PC-9 (cell line): ENCODE data around the gene ANKFY1. TPM values are rescaled to one million over a fixed set of nuclear protein-coding genes. Genes with fewer than 3 reads are reported as not detected.

ENCODE experiments used
- BruUV-seq: library from RNA; stranded (reverse); fragments of 400-500 nt; replicated peaks from 2 replicates; lab custom pipeline; 2021; lab: Mats Ljungman, UMichigan
- CTCF ChIA-PET: fragments of 300-600 bp; sonication (Branson Sonifier 250); formaldehyde crosslinking; loops from one replicate; lab custom pipeline; 2022; ENCODE audit warnings: antibody characterized with exemption; lab: Charles Lee
- POLR2A ChIA-PET: fragments of 300-600 bp; sonication (Branson Sonifier 250); formaldehyde crosslinking; loops from one replicate; lab custom pipeline; 2022; ENCODE audit warnings: antibody characterized with exemption; ENCODE audit not compliant: unreplicated experiment; lab: Charles Lee
- DNase-seq, 2 experiments: peaks; one replicate each; pipeline versions ENCODE4 v3.0.0 to v3.0.0-alpha.2; 2015 to 2022; ENCODE audit warnings: mixed read lengths in 1 of 2
- H2AFZ ChIP-seq: fragments of 200-600 bp; sonication (generic); 2 replicates; pipeline ENCODE4 v1.8.1; 2017; ENCODE audit warnings: antibody characterized with exemption
- H3F3A ChIP-seq: fragments of 200-600 bp; sonication (generic); 2 replicates; pipeline ENCODE4 v1.8.1; 2017; ENCODE audit warnings: antibody characterized with exemption, mild to moderate bottlenecking, low read depth; ENCODE audit not compliant: insufficient read depth
- H3K27ac ChIP-seq: fragments of 200-600 bp; sonication (generic); 2 replicates; pipeline ENCODE4 v1.6.1; 2016; ENCODE audit warnings: mixed run types
- H3K27me3 ChIP-seq: fragments of 200-600 bp; sonication (generic); 2 replicates; pipeline ENCODE4 v1.6.1; 2016; ENCODE audit warnings: low read depth, mixed run types; ENCODE audit not compliant: insufficient read depth
- H3K36me3 ChIP-seq: fragments of 200-600 bp; sonication (generic); 2 replicates; pipeline ENCODE4 v1.6.1; 2016; ENCODE audit warnings: low read depth, mixed run types
- H3K4me1 ChIP-seq: fragments of 200-600 bp; sonication (generic); replicated peaks from 2 replicates; pipeline ENCODE4 v1.6.1; 2016; ENCODE audit warnings: mixed run types; ENCODE audit not compliant: insufficient read depth
- H3K4me2 ChIP-seq: fragments of 200-600 bp; sonication (generic); 2 replicates; pipeline ENCODE4 v1.6.1; 2017; ENCODE audit warnings: mixed run types
- H3K4me3 ChIP-seq: fragments of 200-600 bp; sonication (generic); 2 replicates; pipeline ENCODE4 v1.6.1; 2016; ENCODE audit warnings: mixed run types
- H3K79me2 ChIP-seq: fragments of 200-600 bp; sonication (generic); 2 replicates; pipeline ENCODE4 v1.6.1; 2017; ENCODE audit warnings: low read depth, mixed run types
- H3K9me2 ChIP-seq: fragments of 200-600 bp; sonication (generic); 2 replicates; pipeline ENCODE4 v1.8.1; 2017; ENCODE audit warnings: mild to moderate bottlenecking; ENCODE audit not compliant: insufficient read depth
- H3K9me3 ChIP-seq: fragments of 200-600 bp; sonication (generic); 2 replicates; pipeline ENCODE4 v1.8.1; 2016; ENCODE audit warnings: low read depth; ENCODE audit not compliant: insufficient read depth
- H4K20me1 ChIP-seq: fragments of 200-600 bp; sonication (generic); 2 replicates; pipeline ENCODE4 v1.8.1; 2017; ENCODE audit not compliant: insufficient read depth
- CTCF ChIP-seq: fragments of 200-600 bp; sonication (generic); conservative IDR thresholded peaks from 2 replicates; pipeline ENCODE4 v1.6.1; 2017; ENCODE audit warnings: mixed run types, antibody characterized with exemption, mild to moderate bottlenecking, moderate library complexity
- EZH2 ChIP-seq: fragments of 200-600 bp; sonication (generic); IDR thresholded peaks from 2 replicates; pipeline ENCODE4 v1.8.0; 2017; ENCODE audit warnings: antibody characterized with exemption, low read depth
- intact Hi-C: fragments of 100-400 bp; cut with micrococcal nuclease; formaldehyde crosslinking; loops from one replicate; pipeline ENCODE4 v1.10.0; 2022; ENCODE audit not compliant: unreplicated experiment
- total RNA-seq: library from RNA; stranded (reverse); gene quantifications from 2 replicates; pipeline ENCODE4 v1.2.3, GENCODE V29; 2021

The ANKFY1 gene
- total RNA-seq, 1 experiment from 2014 or later = 63.9 TPM

- no peaks in the 10 kb centered on the region for H3K27me3 ChIP-seq
- intact Hi-C loops = no loop called here
- no peak overlapping the region for H3K4me2 ChIP-seq
- no peak overlapping the region for H3K4me3 ChIP-seq
- peaks cover 5% of the 10 kb centered on the region; the same call in 1 of the 2 replicates for H4K20me1 ChIP-seq
- no peaks in the 10 kb centered on the region for H3K9me2 ChIP-seq
- no TSS peak for BruUV-seq
- peaks cover 16% of the 10 kb centered on the region; the same call in 1 of the 2 replicates for H3F3A ChIP-seq
- H2AFZ ChIP-seq = no peak overlapping the region
- TF ChIP-seq CTCF = no peak
- no peak for TF ChIP-seq EZH2
- peaks cover 14% of the 10 kb centered on the region for H3K4me1 ChIP-seq
- H3K27ac ChIP-seq = no peak overlapping the region
- 0 out of 2 replicates have a peak, but pooled peaks cover 9% of the 10 kb centered on the region for H3K36me3 ChIP-seq
- CTCF ChIA-PET = no interaction called here
- no peaks in the 10 kb centered on the region for H3K9me3 ChIP-seq
- POLR2A ChIA-PET = no interaction called here
- H3K79me2 ChIP-seq = peaks cover 22% of the 10 kb centered on the region
- no peak for DNase-seq
Observed at GRCh38 chr17:4266550-4266949, 2.8 kb upstream of the ANKFY1 start.

GRCh38 chr17:4262703-4263102 is 1.1 kb downstream of the ANKFY1 start:
- Histone ChIP-seq H2AFZ (no peak overlapping the region), H3F3A (0 out of 2 replicates have a peak, but pooled peaks cover 3% of the 10 kb centered on the region), H4K20me1 (peaks cover 5% of the 10 kb centered on the region; the same call in 1 of the 2 replicates), H3K4me1 (peaks cover 14% of the 10 kb centered on the region), H3K9me3 (peaks cover 20% of the 10 kb centered on the region), H3K36me3 (peaks cover 19% of the 10 kb centered on the region), H3K79me2 (peaks cover 59% of the 10 kb centered on the region), H3K27ac (no peak overlapping the region), H3K27me3 (no peaks in the 10 kb centered on the region), H3K4me2 (peak overlapping the region; percentile 88), H3K9me2 (no peaks in the 10 kb centered on the region), H3K4me3 (peak overlapping the region; percentile 64)
- intact Hi-C loops = loop anchor here (1.0 to 5.0 kb wide), 3 partner anchors 14 to 150 kb away; no protein-coding TSS in a partner anchor
- TF ChIP-seq EZH2 = no peak
- no peak for TF ChIP-seq CTCF
- CTCF ChIA-PET = interaction anchor here (0.6 kb wide), 1 partner anchor 332 kb away, joined by 3 read pairs; no protein-coding TSS in a partner anchor
- no peak for DNase-seq
- BruUV-seq = no TSS peak
- POLR2A ChIA-PET = no interaction called here

GRCh38 chr17:4261452-4261851 is 2.3 kb downstream of the ANKFY1 start:
- no peak overlapping the region for H3K4me2 ChIP-seq
- no peak for TF ChIP-seq CTCF
- TF ChIP-seq EZH2 = no peak
- H3K4me3 ChIP-seq = no peak overlapping the region
- intact Hi-C loops = loop anchor here (5.0 kb wide), 2 partner anchors 44 to 151 kb away; no protein-coding TSS in a partner anchor
- no TSS peak for BruUV-seq
- H3K79me2 ChIP-seq = peaks cover 71% of the 10 kb centered on the region
- ChIA-PET CTCF (interaction anchor here (0.5 to 0.6 kb wide), 2 partner anchors 127 to 304 kb away, joined by 4 to 7 read pairs; no protein-coding TSS in a partner anchor), POLR2A (no interaction called here)
- H4K20me1 ChIP-seq = peaks cover 10% of the 10 kb centered on the region; the same call in 1 of the 2 replicates
- H3K36me3 ChIP-seq = peaks cover 25% of the 10 kb centered on the region
- H3K27me3 ChIP-seq = no peaks in the 10 kb centered on the region
- peaks cover 14% of the 10 kb centered on the region for H3K4me1 ChIP-seq
- no peaks in the 10 kb centered on the region for H3K9me2 ChIP-seq
- no peak overlapping the region for H2AFZ ChIP-seq
- DNase-seq = no peak
- peaks cover 10% of the 10 kb centered on the region; the same call in 1 of the 2 replicates for H3F3A ChIP-seq
- peaks cover 24% of the 10 kb centered on the region for H3K9me3 ChIP-seq
- H3K27ac ChIP-seq = no peak overlapping the region
